Fibroblast of peridontal ligament (primary cell): Measurements from ENCODE around the gene PMEPA1.

Experiments used
- DNase-seq: peaks from one replicate; pipeline ENCODE4 v3.0.0-alpha.2; 2010; ENCODE audit errors: extremely low read depth

Gene PMEPA1

GRCh38 chr20:57609086-57609841, 100.6 kb downstream of the PMEPA1 start:
- DNase-seq: no peak

GRCh38 chr20:57608516-57608915, 101.3 kb downstream of the PMEPA1 start:
- no peak for DNase-seq

GRCh38 chr20:57605878-57606277, 103.9 kb downstream of the PMEPA1 start:
- DNase-seq: no peak

GRCh38 chr20:57605045-57605444, 104.8 kb downstream of the PMEPA1 start:
- no peak for DNase-seq

- no peak for DNase-seq
Observed at GRCh38 chr20:57603120-57603519, 106.7 kb downstream of the PMEPA1 start.

- DNase-seq: no peak
Observed at GRCh38 chr20:57601737-57602136, 108.1 kb downstream of the PMEPA1 start.

GRCh38 chr20:57601211-57601570, 108.6 kb downstream of the PMEPA1 start:
- no peak for DNase-seq

- DNase-seq: no peak
Observed at GRCh38 chr20:57600320-57601210, 109.2 kb downstream of the PMEPA1 start.

GRCh38 chr20:57598491-57598890, 111.3 kb downstream of the PMEPA1 start:
- DNase-seq: no peak
